NCI-H446 treated with DMSO at 0.1 percent for 48 hours (cell line): ENCODE measurements around the gene COQ8B.

Experiments used
- DNase-seq: peaks from one replicate; lab custom pipeline; 2025; lab: John Stamatoyannopoulos, UW

The COQ8B gene

DNA sequence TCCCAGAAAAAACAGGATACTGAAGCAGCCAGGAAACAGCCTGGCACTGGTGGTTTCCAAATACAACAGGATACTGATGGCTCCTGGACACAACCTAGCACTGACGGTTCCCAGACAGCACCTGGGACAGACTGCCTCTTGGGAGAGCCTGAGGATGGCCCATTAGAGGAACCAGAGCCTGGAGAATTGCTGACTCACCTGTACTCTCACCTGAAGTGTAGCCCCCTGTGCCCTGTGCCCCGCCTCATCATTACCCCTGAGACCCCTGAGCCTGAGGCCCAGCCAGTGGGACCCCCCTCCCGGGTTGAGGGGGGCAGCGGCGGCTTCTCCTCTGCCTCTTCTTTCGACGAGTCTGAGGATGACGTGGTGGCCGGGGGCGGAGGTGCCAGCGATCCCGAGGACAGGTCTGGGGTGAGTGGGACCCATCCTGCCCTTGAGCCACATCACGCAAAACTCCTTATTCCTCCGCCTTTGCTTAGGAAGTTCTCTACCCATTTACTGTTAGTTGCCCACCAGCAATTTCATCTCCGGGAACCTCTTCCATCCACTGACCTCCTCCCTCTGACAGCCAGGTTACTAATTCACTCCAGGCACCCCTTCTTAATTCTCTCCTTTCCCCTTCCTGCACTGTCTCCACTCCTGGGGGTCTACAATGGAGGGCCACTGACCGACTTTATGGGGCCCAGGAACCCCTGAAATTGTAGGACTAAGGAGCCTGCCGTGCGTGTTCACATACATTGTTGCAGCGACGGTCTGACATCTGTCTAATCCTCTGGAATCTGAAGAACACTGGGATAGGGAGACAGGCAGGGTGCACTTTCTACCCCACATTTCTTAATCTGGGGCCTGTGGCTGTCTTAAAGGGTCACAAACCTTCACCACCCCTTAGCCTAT lies 1.4 kb upstream of the COQ8B start:
- DNase-seq = no peak

DNA sequence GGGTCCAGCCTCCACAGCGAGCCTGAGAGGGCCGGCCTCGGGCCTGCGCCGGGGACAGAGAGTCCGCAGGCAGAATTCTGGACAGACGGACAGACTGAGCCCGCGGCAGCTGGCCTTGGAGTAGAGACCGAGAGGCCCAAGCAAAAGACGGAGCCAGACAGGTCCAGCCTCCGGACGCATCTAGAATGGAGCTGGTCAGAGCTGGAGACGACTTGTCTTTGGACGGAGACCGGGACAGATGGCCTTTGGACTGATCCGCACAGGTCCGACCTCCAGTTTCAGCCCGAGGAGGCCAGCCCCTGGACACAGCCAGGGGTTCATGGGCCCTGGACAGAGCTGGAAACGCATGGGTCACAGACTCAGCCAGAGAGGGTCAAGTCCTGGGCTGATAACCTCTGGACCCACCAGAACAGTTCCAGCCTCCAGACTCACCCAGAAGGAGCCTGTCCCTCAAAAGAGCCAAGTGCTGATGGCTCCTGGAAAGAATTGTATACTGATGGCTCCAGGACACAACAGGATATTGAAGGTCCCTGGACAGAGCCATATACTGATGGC lies 716 bp upstream of the COQ8B start:
- no peak for DNase-seq

DNA sequence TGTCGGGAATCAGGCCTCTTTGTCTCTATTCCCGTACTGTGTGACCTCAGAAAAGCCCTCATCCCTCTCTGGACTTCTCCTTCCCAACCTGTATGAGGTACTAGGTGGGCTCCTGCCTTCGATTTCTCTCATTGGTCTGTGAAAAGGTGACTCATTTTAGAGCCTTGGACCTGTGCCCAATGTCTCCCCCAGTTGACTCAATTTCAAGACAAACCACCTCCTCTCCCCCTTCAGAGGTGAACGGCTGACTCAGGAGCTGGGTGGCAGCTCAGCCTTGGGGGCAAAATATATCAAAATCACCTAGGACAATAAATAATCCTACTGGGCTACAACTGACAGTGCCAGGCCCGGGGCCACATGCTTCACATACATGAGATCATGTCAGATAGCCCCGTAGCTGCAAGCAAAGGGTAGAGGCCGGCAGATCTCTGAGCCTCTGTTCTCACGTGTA lies 630 bp downstream of the COQ8B start:
- no peak for DNase-seq

DNA sequence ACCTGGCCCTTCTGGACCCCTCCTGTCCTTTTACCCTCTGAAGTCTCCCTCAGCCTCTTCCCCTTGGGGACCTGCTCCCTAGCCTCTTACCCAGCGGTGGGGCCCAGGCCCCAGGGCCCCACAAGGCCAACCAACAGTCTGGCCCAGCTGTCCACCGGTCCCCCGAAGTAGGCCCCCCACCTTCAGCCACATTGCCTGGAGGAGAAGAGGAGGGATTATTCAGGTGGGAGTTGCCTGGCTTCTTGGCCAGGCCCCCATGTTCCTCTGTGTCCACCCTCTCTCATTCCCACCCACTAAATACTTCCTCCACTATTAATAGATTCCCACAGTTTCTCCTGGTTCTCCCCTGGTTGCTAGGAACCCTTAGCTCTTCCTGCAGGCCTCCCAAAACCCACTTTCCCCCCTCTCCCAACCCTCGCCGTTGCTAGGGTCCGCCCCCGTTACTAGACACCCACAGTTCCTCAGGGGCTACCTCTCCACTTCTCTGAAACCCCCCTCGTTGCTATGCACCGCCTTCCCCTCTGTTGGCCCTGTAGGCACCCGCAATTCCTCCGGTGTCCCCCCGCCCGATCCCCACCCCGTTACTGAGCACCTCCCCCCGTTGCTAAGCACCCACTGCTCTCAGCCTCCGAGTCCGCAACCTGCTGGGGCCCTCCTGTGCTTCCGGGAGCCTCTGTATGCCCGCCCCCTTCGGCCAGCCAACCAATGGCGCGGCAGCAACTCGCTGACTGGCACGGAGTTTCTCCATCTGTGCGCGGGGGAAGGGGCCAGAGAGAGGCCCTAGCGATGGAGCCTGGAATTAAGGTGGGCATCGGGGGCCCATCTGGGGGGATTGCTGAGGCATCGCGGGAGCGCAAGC lies 2.0 kb downstream of the COQ8B start:
- peak; percentile 82 for DNase-seq

DNA sequence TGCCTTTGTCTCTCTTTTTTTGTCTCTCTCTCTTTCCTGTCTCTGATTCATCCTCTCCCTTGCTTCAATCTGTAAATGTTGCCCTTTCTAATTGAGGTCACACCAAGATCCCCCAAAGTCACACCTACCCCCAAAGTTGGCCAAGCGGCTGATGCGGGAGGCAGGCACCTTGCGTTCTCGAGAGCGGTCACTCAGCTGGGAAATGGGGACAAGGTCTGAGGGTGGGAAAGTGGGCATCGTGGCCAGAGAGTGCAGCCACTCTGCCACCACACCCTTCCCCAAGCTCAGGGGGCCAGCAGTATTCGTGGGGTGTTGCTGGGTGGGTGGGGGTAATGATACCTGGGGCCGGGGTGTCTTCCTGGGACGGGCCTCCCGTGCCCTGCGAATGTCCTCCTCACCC lies 2.7 kb downstream of the COQ8B start:
- DNase-seq = no peak

DNA sequence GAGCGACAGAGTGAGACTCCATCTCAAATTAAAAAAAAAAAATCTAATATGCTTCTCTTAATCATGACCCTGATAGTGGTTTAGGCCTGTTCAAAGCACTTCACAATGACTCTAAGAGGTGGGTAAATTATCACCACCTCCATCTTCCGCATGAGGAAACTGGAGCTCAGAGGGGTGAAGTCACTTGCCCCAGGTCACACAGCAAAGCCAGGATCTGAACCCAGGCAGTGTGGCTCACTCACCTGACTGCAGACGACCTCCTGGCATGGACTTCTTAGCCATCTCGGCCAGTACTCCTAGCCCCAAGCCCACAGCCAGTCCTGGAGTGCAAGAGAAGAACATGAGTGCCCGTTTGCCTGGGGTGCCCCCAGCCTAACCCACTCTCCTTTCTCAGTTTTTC lies 6.9 kb downstream of the COQ8B start:
- DNase-seq = no peak

DNA sequence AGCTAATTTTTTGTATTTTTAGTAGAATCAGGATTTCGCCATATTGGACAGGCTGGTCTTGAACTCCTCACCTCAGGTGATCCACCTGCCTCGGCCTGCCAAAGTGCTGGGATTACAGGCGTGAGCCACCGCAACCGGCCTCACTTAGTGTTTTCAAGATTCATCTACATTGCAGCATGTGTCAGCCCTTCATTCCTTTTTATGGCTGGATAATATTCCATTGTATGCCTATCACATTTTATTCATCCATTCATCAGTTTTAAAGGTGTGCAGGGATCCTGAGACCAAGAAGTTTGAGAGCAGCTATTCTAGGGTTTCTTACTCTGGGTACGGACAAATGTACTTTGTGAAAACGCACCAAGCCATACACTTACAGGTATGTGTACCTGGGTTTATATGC lies 9.1 kb downstream of the COQ8B start:
- no peak for DNase-seq

DNA sequence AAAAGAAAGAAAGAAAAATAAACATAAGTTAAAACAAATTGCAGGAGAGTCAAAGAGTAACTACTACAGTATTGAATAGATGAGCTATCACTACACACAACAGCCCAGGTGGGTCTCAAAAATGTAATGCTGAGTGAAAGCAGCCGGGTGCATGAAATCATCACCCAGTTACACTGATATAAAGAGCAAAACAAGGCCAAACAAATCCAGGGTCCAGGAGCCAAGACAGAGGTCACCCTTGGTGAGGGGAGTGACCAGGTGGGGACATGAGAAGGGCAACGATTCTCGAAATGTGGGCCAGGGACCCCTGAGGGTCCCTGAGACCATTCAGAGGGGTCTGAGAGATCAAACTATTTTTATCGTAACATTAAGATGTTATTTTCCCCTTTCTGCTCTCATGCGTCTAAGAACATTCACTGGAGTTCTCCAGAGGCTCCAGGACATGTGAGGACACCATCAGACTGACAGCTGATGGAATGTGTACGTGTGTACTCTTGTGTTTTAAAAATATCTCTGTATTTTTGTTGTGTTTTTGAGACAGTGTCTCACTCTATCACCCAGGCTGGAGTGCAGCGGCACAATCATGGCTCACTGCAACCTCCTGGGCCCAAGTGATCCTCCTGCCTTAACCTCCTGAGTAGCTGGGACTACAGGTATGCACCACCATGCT lies 10.6 kb downstream of the COQ8B start:
- DNase-seq = no peak

DNA sequence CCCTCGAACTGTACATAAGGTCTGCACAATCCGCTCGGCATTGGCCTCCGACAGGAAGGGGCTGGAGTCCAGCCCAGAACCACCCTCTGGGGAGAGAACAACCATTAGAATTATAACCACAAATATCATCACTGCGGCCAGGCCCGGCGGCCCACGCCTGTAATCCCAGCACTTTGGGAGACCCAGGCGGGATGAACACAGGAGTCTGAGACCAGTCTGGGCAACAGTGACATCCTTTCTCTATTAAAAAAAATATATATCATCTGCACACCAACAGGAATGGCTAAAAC lies 11.4 kb downstream of the COQ8B start:
- no peak for DNase-seq

DNA sequence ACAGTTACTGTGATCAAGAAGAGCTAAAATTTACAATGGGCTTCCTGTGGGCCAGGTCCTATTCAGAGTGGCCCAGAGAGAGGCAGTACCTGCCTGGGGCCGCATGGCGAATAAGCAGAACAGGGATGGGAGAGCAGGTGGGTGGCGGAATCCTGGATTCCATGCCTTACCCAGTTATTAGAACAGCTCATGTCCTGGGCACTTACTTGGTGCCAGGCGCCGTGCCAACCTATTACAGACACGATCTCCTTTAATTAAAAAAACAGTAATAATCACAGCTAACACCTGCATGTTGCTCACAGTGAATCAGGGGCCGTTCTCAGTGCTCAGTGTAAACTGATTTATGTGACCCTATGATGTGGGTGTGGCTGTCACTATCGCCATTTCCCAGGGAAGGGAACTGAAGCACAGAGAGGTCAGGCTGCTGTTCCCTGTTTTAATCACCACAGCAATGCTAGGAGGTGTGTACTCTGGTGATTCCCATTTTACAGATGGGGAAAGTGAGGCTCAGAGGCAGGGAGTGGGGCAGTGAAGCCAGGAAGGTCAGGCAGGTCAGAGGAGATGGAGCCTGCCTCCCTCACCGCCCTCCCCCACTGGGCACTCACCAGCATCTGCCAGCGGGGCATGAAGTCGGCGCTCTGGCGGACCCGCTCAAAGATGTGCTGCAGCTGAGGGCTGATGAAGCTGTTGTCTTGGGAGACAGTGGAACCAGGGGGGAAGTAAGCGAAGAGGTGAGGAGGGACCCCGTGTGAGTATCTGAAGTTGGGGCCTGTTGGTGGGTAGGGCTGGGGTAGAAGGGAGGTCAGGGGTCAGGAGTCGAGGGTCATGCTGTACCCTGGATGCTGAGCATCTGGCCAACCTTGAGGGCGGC lies 12.0 kb downstream of the COQ8B start:
- DNase-seq = no peak

DNA sequence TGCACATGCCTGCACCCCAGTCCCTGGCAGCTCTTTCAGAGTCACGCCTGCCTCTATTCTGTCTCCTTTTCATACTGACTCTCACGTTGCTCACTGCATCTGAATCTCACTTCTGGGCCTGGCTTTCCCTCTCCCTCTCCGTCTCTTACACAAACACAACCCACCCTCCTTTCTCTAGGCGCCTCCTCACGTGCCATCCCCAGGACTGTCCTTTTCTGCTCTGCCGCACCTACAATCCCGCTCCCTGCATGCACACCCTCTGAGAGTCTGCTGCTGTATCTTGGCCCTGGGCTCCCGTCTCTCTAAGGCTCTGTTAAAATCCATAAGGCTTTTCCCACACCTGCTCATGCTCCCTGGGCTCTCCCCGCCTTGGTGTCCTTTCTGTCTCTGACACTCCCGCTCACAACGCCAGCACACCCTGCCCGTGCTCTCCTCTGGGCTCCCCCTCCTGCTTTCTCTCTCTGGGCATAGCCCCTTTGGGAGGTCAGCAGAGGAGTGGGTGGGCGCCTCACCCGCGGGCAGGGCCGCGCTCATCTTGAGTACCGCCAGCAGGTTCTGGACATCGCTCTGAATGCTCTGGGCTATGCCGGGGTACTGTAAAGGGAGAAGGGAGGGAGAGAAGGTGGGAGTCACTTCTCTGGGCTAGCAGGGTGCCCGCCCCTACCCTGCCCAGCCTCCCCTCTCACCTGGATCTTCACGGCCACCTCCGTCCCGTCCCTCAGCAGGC lies 13.5 kb downstream of the COQ8B start:
- no peak for DNase-seq

DNA sequence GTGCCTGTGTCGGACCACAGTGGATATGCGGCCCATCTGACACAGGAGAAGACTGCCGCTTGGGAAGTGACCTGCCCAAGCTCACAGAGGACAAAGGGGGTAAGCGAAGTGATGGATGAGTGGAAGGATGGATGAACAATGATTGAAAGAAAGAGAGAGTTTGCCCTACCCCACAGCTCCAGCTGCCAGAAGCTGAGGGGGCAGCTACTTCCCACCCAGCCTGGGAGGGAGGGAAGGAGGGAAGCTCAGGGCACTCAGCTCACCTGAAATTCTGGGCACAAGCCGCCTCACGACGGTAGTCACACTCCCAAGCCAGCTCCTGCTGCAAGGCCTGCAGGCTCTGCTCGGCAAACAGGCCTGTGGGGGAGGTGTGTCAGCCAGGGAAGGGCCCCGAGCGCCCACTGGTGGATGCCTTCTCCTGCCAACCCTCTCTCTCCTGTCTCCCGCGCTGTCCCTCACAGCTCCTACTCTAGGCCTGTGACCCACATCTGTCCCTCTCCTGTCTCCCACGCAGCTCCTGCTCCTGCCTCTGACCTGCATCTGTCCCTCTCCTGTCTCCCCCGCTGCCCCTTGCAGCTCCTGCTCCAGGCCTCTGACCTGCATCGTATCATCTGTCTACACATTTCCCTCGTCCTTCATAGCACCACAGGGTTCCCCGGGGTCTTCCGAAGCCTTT lies 14.2 kb downstream of the COQ8B start:
- no peak for DNase-seq

DNA sequence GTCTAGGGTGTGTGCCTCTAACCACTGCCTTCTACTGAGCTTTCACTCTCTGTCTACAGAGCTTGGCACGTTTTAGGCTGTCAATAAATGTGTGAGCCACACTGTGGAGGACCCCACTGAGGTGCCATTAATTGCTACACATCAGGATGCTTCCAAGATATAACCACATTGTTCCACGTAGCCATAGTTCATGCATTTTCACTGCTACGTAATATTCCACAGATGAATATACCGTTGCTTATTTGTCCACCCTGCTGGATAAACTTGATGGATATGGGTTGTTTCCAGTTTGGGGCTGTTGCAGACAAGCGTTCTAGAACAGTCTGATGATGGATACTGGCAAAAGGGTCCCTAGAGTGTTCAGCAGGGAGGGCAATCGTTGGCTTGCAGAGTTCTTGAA lies 14.9 kb downstream of the COQ8B start:
- DNase-seq = no peak

DNA sequence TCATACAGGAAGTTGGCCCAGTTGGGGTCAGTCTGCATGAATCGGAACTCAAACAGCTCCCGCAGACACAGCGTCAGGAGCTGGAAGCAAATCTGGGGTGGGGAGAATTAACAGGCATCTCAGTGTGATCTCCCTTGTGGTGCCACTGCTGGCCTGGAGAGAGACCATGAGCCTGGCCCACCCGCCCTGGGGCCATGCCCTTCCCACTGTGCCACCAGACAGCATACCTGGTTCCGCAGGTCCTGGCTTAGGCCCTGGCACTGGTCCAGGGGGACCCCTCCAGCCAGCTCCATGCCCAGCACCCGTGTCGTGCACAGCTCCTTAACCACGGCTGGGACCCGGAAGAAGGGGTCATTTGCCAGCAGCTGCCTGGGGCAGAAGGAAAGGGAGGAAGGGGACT lies 16.6 kb downstream of the COQ8B start:
- DNase-seq = no peak

DNA sequence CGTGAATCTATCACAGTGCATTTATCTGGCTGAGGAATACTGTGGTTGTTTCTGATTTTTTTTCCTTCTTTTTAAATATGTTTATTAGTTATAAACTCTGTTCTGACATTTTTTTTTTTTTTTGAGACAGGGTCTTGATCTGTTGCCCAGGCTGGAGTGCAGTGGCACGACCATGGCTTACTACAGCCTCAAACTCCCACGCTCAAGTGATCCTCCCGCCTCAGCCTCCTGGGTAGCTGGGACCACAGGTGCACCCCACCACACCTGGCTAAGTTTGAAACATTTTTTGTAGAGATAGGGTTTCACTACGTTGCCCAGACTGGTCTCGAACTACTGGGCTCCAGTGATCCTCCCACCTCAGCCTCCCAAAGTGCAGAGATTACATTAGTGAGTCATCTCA lies 19.7 kb downstream of the COQ8B start:
- DNase-seq = no peak

DNA sequence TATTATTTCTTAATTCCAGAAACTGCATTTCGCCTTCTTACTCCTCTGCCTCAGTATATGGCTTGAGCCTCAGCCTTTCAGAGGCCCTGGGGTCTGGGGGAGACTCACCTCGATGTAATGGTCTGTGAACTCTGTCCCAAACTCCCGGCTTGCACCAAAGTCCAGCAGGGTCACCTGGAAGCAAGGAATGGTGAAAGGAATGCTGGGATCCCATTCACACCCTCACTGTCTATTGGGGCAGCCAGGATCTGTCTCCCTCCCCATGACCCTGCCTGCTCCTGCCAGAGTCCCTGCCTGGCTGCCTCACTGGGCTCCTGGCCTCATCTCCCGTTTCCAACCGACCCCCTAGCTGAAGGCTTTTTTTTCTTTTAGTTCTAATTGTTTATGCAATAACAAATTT lies 20.8 kb downstream of the COQ8B start:
- no peak for DNase-seq

DNA sequence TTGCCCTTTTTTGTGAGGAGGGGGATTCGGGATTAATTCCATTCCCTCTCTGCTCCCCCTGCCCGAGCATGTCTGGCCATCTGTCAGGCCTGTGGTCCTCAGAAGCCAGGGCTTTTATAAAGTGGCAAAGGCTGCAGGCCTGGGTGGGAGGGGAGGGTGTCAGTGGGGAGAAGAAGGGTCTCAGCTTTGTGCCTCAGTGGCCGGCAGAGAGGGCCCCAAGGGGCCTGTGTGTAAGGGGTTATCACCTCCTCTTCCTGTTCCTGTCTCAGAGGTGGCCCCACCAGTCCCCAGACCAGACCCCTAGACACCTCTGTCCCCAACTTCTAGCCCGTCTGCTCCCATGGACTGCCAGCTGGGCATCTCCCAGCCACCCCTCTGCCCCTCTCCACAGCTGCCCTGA lies 22.8 kb downstream of the COQ8B start:
- no peak for DNase-seq

DNA sequence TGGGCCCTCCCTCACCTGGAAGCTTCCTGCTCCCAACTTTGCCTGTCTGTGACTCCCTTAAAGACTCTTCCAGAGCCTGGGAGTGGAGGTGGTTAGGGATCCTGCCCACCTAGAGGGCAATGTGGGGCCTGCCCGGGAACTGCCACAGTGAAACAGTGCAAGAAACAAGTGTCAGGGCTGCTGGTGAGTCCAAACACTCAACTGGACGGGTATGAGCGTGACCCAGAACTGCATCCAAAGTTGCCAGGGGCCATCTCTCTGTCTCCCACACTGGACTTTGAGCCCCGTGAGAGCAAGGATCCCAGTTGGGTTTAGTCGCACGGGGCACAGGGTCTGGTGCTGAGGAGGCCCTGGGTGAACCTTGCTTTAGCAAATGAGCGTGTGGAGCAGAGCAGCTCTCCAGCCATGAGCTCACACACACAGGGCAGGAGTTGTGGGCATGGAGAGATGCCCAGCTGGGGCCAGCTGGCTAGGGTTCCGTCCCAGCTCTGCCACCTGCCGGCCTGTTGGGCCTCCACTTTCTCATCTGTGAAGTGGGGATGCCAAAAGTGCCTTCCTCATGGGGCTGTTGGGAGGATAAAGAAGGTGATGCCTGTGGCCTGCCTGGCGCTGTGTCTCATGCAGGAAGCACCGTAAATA lies 23.4 kb downstream of the COQ8B start:
- DNase-seq = no peak

DNA sequence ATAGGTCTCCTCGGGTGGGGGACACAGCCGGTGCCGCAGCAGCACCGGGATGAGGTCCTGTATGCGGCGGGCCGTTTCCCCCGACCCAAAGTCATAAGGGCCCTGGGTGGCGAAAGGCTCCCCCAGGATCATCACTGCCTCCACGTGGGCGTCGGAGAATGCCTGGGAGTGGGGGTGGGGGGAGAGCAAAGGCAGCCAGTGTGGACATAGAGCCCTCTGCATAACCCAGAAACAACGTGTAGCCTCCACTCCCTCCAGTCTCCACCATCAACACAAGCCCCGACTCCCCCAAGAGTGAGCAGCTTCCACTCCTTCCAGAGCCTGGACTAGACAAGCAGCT lies 24.5 kb downstream of the COQ8B start:
- DNase-seq = no peak
